AG20443 (cell line): ENCODE results near the gene SFMBT1.

Source experiments
- DNase-seq: peaks from one replicate; pipeline ENCODE4 v3.0.0; 2012; ENCODE audit warnings: low spot score, mixed read lengths

Gene SFMBT1, protein sequence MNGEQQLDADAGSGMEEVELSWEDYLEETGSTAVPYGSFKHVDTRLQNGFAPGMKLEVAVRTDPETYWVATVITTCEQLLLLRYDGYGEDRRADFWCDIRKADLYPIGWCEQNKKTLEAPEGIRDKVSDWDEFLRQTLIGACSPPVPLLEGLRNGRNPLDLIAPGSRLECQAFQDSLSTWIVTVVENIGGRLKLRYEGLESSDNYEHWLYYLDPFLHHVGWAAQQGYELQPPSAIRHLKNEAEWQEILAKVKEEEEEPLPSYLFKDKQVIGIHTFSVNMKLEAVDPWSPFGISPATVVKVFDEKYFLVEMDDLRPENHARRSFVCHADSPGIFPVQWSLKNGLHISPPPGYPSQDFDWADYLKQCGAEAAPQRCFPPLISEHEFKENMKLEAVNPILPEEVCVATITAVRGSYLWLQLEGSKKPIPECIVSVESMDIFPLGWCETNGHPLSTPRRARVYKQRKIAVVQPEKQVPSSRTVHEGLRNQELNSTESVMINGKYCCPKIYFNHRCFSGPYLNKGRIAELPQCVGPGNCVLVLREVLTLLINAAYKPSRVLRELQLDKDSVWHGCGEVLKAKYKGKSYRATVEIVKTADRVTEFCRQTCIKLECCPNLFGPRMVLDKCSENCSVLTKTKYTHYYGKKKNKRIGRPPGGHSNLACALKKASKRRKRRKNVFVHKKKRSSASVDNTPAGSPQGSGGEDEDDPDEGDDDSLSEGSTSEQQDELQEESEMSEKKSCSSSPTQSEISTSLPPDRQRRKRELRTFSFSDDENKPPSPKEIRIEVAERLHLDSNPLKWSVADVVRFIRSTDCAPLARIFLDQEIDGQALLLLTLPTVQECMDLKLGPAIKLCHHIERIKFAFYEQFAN

DNA sequence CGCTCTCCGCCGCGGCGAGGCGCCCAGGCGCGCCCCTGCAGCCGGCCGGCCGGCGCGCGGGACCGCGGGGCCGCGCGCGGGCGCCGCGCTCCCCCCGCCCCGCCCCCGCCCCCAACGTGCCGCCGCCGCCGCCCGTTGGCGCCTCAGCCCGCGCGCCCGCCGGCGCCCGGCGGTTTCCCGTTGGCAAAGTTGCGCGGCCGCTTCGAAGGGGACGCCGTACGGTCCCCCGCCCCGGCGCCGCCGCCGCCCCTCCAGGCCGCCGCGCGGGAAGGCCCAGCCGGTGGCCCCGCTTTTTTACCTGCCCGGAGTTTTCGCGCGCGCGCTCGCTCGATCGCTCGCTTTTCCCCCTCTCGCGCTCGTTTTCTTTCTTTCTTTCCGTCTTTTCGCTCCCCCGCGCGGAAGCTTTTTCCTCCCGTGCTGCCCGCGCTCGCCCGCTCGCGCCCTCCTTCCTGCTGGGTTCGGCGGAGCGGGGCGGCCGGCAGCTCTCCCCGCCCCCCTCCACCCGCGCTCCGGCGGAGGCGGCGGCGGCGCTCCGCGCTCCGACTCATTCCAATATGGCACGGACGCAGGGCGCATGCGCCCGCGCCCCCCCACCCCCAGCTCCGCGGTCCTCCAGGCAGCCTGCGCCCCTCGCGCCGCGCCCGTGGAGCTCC is at the start of gene SFMBT1:
SFMBT1 (minus strand) TSS at position 556 of the 653 bp plus-strand sequence. CDS start 76,945 bp downstream, outside the sequence.
- DNase-seq = peak; percentile 97

DNA sequence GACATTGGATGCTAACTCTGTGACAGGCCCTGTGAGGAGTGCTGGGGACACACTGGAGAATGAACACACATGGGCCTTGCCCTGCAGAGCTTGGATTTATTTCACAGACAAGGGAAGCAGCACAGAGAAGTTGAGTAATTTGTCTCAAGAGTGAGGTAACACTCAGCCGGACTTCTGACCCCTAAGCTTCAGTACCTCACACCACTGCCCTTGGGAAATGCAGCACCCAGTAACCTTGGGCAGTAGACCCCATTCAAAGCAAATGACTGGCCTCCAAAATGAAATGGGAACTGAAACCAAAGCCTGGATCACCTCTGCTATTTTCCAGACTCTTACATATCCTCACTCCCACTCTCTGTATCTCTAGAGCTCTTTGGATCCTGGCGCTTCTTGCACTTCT is 47.1 kb upstream of the SFMBT1 start:
- DNase-seq = no peak

DNA sequence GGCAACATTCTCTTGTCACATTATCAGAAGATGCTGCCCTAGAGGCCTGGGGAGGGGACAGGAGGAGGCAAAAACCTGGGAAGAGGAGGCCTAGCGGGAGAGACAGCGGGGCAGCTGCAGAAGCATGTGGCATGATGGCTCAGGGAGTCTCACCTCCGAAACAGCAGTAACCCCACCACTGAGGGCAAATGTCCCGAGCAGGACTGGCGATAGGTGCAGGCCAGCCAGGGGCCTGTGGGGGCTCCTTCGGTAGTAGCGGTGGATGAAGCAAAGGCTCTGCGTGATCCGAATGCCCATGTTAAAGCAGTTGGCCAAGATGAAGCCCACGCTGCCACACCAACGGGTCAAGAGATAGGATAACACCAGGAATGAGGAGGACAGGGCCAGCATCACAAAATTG is 46.3 kb upstream of the SFMBT1 start:
- no peak for DNase-seq

DNA sequence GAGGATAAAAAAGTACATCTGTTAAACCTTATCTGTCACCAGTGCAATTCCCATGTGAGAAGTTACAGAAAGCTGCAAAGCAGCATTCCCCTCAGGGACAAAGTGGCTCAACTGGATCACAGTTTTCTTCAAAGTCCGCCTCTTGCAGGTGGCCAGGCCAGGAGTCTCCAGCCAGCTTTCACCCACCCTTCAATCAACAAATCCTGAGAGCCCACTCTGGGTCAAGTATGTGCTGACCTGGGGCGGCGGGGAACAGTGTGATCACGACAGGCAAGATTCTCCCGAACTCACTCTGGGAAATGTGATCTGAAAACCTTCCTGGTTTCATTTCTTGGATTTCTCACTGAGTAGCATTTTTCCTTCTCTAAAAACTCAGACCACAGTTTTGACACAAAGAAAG is 45.1 kb upstream of the SFMBT1 start:
- no peak for DNase-seq

DNA sequence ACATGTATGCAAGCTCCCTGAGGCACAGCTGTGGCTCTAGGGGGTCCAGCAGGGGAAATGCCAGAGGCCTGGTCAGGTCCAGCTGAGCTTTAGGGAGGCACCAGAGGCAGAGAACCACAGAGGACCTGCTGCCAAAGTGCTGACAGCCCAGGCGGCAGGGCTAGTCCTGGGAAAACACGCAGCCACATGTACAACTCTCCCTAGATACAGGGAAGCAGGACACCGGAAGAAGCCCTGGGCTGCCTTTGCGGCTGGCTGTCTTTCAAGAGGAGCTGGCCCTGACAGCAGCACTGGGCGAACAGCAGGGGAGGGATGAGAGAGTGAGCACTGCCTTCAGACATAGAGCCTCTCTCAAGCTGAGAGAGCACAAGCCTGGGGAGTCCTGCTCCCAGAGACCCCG is 43.6 kb upstream of the SFMBT1 start:
- DNase-seq = no peak

DNA sequence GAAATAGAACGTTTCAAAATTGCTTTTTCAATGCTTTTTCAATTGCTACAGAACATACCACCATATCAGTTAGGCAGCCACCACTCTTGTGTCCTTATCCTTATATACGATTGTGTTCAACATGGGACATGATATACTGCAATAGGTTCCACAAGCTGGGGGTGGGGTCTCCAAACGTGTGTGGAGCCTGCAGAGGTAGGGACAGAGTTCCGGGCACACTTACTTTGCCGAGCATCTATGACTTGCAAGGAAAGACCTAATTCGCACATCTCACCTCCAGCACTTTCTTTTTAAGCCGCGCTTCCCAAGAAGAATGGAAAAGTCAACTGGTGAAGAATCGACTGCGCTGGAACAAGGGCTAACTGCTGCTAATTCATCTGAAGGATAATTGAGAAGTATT is 39.6 kb upstream of the SFMBT1 start:
- no peak for DNase-seq

DNA sequence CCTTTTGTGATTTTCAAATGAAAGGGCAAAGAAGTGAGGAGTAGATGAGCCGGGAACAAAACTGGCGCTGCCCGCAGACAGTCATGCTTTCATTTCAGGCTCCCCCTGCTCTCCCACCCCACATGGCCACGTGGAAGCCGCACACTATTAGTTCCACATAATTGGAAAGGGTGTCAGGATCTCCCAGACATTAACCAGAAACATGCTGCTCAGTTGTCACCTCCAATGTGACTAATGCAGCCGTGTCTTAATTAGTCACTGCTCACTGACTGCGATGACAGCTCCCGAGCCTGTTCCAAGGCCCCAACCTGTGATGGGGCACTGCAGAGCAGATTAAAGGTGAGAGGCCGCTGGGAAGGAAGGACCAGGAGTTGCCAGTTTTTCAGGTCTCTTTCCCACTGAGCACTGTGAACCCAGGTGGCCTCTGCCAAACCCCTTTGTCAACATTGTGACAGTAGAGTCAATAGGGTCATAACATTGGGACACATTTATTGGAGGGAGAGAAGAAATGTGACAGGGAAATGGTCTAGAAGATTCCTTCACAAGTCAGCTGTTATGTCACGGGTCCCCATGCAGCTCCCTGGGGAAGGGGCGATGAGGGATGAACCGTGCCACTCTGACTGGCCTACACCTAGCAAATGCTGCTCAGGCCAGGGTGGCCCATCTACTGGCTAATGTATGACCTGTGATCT is 38.6 kb upstream of the SFMBT1 start:
- no peak for DNase-seq

DNA sequence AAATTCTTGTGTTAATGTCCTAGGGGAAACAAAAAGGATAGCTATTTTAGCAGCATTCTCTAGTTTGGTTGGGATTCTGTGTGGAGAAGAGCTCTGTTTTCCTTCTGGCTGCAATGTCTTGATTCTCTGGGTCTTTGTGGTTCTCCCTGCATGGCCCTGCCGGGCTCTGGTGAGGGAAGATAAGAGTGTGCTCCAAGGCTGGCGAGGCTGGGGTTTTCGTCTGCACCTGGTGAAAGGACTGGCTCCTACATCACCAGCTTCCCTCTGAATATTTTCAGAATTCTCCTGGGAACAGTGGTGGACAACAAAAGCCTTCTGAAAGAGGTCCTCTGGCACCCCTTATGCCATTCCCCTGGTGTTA is 38.1 kb upstream of the SFMBT1 start:
- no peak for DNase-seq

DNA sequence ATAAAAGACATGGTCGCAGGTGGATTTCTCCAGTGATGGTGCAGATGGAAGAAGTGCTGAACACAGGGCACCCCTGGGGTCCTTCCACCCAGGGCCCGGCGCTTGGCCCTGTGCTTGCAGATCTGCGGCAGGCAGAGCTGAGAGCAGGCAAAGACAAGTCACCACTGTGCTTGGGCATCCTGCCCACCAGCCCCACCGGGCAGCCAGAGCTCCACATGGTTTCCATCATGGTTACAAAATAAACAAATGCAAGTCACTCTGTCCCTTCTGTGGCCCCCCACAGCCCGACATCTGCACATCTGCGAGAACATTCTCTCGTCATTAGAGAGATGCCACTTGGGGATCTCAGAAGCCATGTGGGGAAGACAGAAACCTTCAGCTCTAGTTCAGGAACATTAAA is 37.6 kb upstream of the SFMBT1 start:
- DNase-seq = peak; percentile 86

DNA sequence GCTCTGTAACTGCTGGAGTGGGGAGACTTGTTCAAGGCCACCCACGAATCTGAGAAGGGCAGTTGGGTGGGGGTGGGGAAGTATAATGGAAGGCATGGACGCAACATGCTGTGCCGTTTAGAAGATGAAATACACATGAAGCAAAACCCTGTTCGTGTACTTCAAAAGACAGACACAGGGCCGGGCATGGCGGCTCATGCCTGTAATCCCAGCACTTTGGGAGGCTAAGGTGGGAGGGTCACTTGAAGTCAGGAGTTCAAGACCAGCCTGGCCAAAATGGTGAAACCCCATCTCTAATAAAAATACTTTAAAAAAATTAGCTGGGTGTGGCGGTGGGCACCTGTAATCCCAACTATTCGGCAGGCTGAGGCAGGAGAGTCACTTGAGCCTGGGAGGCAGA is 36.9 kb upstream of the SFMBT1 start:
- no peak for DNase-seq

DNA sequence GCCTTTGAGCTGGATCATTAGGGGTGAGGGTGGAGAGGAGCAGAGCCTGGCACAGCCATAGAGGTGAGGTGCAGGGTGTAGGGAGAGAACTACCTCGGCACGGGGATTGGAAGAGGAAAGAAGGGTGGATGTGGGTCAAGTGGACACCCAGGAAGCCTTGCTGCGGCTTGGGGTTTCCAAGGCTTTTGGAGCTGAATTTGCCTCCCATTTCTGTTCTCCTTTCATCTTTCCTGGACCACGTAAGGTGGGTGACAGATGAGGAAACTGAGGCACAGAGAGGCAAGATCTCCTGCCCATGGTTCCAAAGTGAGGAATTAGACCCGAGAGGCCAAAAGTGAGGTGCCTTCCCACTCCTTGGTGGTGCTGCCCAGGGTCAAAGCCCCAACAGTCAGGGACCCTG is 35.4 kb upstream of the SFMBT1 start:
- DNase-seq = no peak

DNA sequence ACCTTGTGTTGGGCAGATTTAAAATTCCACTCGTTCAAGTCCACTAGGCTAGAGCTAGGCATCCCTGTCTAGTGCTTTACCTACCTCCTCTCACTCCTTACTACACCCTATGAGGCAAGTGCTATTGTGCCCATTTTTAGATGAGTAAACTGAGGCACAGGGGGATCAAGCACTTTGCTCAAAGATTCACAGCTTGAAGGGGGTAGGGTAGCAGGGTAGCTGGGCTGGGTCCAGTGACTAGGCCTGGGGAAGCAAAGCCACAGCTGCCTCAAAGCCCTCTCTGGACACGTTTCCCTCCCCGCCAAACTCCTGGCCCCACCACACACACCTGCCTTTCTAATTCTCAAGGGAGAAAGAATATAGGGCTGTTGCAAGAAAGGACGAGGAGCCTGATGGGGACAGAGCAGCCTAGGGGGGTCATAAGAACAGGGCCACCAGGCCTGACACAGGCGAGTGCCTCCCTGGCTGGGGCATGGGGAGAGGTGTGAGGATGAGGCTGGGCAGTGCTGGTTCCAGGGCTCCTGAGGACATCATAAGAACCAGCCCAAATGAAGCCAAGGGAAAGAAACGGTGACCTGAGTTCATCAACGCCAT is 34.8 kb upstream of the SFMBT1 start:
- no peak for DNase-seq

DNA sequence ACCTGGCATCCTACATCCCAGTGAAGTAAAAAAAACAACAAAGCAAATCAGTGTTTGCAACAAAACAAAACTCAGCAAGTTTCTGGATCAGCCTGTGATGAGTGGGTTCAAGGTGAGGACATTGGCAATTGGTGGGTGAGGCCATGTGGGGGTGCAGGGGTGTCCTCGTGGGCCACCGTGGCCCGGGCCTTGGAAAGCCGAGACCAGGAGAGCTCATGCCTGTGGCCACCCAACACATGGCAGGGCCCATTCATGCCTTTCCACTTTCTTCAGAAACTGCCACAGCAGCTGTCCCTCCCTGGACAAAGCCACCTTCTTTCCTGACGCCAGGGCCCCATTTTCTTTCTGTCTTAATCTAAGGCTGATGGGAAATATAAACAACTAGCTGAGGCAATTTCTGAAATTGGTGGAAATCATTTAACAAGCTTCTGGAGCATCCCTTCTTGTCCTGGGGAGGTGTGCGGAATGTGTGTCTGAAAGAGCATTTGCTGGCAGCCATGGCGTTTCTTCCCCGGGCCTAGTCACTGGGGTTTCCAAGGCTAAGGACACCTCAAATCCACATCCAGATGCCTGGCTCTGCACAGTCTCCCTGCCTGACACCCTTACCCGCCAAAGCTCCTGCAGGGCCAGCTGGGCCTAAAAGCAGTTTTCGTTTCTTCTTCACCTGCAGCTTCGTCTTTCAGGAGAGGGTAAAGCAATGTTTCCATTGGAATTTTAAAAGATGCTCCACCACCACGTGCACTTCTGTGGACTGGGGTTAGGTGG is 34.1 kb upstream of the SFMBT1 start:
- no peak for DNase-seq

DNA sequence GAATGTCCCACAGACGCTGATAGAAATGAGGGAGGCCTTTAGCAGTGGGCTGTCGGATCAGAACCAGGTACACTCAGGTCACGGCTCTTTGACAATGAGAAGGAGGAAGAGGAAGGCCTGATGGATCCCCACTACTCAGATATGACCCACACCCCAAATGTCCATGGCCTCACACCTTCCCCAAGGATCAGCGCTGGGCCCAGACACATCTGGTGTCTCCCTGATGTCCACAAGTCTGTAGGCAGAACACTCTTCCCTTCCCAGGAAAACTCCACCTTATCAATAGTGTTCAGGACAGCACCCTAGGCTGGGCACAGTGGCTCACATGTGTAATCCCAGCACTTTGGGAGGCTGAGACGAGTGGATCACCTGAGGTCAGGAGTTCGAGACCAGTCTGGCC is 33.3 kb upstream of the SFMBT1 start:
- DNase-seq = no peak

DNA sequence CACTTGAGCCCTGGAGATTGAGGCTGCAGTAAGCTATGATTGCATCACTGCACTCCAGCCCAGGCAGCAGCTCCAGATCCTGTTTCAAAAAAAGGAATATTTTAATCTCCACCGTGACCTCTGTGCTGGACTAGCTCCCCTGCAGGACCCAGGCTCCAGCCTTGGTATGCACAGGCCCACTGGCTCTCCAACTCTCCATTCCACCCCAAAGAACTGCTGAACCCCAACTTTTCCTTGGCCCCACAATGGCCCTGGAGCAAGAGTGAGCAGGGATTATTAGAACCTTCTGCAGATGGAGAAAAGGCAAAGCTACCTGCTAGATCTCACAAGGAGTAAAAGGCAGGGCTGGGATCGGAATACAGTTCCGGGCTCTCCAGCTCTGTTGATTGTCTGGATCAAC is 32.8 kb upstream of the SFMBT1 start:
- DNase-seq = no peak

DNA sequence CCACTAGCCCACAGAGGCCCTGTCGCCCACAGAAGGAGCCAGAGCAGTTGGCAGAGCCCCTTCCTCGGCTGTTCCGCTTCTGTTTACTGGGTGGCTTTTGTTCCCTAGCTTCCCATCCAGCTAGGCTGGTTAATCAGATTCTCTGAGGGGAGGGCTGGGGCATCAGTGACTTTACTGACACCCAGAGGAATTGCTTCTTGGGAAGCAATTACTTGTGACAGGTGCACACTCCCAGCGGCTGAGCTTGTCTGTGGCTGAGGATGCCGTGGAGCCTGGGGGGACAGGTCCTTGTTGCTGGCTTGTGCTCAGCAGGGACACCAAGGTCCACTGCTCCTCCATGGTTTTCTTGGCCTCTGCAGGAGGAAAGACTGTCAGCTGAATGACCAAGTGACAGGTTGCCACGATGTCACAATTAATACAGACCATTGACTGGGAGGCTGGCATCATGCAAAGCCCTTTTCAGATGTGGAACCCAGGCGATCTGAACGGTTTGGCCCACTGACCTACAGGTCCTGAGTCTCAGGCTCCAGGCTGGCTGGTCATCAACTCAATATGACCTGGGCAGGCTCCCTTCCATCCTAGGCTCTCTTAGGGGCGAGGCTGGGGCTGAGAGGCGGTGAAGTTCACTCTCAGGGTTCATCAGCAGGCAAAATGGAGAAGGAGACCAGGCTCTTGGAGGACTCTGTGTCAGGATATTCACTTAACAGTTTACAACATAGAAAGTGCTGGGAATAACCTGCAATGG is 31.8 kb upstream of the SFMBT1 start:
- no peak for DNase-seq

DNA sequence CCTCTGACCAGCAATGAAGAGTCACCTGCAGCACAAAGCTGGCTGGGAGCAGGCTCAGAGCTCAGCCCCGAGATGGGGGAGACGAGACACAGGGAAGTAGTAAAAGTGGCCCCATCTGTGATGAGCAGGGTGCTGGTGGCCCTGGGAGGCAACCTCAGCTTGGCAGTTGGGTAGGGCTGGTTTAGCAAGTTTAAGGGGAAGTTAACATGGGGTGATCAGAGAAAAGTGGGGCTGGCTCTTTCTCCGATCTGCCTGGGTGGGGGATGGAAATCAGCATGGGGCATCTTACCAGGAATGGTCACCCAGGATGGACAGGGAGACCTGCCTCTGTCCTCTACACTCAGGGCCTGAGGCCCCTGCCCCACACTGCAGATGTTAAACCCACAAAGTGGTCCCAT is 29.9 kb upstream of the SFMBT1 start:
- DNase-seq = no peak

DNA sequence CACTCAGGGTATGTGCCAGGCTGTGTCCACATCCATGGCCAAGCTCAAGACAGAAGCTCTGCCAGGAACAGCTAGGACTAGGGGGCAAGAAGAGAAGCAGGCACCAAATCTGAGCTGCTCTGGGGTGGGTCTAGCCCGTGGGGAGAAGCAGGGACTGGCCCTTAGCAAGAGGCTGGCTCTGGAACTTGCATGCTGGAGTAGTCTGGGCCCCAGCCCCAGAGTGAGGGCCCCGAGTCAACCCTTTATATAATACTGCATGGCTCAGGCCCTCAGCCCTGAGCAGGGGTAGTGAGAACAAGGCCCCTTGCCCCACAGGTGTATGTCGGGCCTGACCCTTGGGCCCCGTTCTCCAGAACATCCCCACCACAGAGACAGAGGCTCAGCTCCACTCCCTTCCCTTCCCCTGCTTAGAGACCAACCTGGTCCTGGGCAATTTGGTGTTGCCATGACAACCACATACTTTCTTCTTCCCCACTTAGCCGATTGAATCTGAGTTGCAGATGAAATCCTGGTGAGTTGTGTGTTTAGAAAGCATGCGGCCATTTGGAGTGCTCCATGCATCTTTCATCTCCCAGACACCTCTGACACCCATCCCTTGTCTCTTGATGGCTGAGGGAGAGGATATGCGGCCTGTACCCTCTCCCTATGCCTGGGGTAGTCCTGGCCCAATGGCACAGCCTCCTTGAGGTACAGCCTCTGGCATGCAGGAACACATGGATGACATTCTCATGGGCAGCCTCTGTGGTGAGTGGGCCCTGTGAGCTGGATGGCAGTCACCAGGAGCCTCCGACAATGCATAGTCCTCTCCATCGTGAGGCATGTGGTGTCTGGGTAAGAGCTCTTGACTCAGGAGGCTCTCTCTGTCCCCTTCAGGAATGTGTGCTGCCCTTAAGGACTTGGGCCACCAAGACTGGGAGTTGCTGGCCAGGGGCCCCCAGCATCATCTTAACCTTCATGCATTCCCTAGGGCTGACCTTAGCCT is 29.2 kb upstream of the SFMBT1 start:
- DNase-seq = no peak

DNA sequence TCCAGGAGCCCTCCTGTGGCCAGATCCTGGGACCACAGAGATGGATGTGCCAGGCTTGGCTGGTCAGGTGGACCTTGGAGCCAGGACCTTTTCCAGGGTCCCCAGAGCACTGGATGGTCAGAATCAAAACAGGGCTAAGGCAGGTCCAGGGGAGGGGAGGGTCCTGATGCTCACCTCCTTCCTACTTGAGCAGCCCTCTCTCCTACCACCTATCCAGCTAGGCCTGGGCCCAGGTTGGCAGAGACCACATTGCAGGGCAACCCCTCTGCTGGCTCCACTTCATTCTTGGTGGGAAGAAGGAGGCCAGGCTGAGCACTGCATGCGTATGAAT is 28.5 kb upstream of the SFMBT1 start:
- no peak for DNase-seq
